HepG2 (cell line): Measurements from ENCODE around the gene ZNF148. TPM values are rescaled to one million over a fixed set of nuclear protein-coding genes. Genes with fewer than 3 reads are reported as not detected.

Experiments
- ATAC-seq: fragments of 200-7000 bp; cut with Tn5 transposase; 3 replicates; pipeline ENCODE4 v1.9.1; 2020; ENCODE audit warnings: mild to moderate bottlenecking, moderate library complexity
- BruUV-seq: library from RNA; stranded (reverse); fragments of 400-500 nt; replicated peaks from 2 replicates; lab custom pipeline; 2021; lab: Mats Ljungman, UMichigan
- CTCF ChIA-PET: fragments of 300-600 bp; formaldehyde crosslinking; extraction: SDS; loops from one replicate; lab custom pipeline; 2021; ENCODE audit warnings: low total read pairs, inconsistent platforms, low intra/inter-chr PET ratio; lab: Yijun Ruan, JAX
- POLR2A ChIA-PET: fragments of 350-600 bp; sonication (Branson Sonifier 250); formaldehyde crosslinking; loops from one replicate; lab custom pipeline; 2020; ENCODE audit warnings: antibody characterized with exemption, inconsistent platforms; lab: Yijun Ruan, JAX
- DNase-seq: peaks from one replicate; pipeline ENCODE4 v3.0.0-alpha.2; 2015; ENCODE audit warnings: low spot score
- FAIRE-seq: peaks from 3 replicates; lab custom pipeline; 2011; peaks lifted over from hg19 to GRCh38; lab: Jason Lieb, UNC
- H2AFZ ChIP-seq: one replicate; pipeline ENCODE4 v1.6.1; 2011; ENCODE audit warnings: low read length, inconsistent platforms
- H3K27ac ChIP-seq: fragments of 300-600 bp; 3 replicates; pipeline ENCODE4 v1.8.0; 2011; ENCODE audit warnings: mixed run types, mild to moderate bottlenecking, mixed read lengths, low read length, inconsistent platforms; ENCODE audit not compliant: insufficient read depth; ENCODE audit errors: extremely low read length
- H3K27me3 ChIP-seq, 2 experiments: fragments of 200-600 bp in 1 of 2; 2 replicates in 1 of 2; 3 replicates in 1 of 2; pipeline versions ENCODE4 v1.6.0 to v1.8.0; 2011; ENCODE audit warnings: low read length in 2 of 2, mild to moderate bottlenecking in 2 of 2, moderate library complexity in 2 of 2, inconsistent platforms in 1 of 2; ENCODE audit not compliant: insufficient read depth in 2 of 2, control insufficient read depth in 1 of 2
- H3K36me3 ChIP-seq, 2 experiments: fragments of 200-600 bp in 1 of 2; replicated peaks in 1 of 2; 2 replicates in 1 of 2; 3 replicates in 1 of 2; pipeline versions ENCODE4 v1.5.1 to v1.8.0; 2011; ENCODE audit warnings: low read length in 2 of 2, inconsistent platforms in 1 of 2; ENCODE audit not compliant: insufficient read depth in 2 of 2, control insufficient read depth in 1 of 2
- H3K4me1 ChIP-seq: 2 replicates; pipeline ENCODE4 v1.5.1; 2012; ENCODE audit warnings: low read length, inconsistent platforms; ENCODE audit not compliant: insufficient read depth
- H3K4me2 ChIP-seq: 2 replicates; pipeline ENCODE4 v1.6.0; 2011; ENCODE audit warnings: low read depth, low read length, inconsistent platforms
- H3K4me3 ChIP-seq, 3 experiments: fragments of 200-600 bp in 1 of 3; sonication (generic), shearing (Covaris generic) in 1 of 3; replicated peaks in 1 of 3; 2 replicates each; pipeline ENCODE4 v1.5.1; 2011 to 2016; ENCODE audit warnings: low read length in 3 of 3, inconsistent platforms in 2 of 3, low read depth in 2 of 3, mild to moderate bottlenecking in 2 of 3, control low read depth in 1 of 3, mixed read lengths in 1 of 3; ENCODE audit not compliant: insufficient read depth in 1 of 3
- H3K79me2 ChIP-seq: one replicate; pipeline ENCODE4 v1.6.1; 2011; ENCODE audit warnings: low read length, inconsistent platforms; ENCODE audit not compliant: insufficient read depth
- H3K9ac ChIP-seq: 2 replicates; pipeline ENCODE4 v1.6.0; 2011; ENCODE audit warnings: mild to moderate bottlenecking, low read depth, low read length, inconsistent platforms; ENCODE audit not compliant: insufficient read depth
- H3K9me3 ChIP-seq: 2 replicates; pipeline ENCODE4 v1.5.1; 2012; ENCODE audit warnings: mild to moderate bottlenecking, low read length
- H4K20me1 ChIP-seq: 2 replicates; pipeline ENCODE4 v1.6.0; 2011; ENCODE audit warnings: inconsistent platforms, mild to moderate bottlenecking, low read length, moderate library complexity; ENCODE audit not compliant: insufficient read depth
- FOXA3 ChIP-seq: IDR thresholded peaks from 2 replicates; pipeline ENCODE4 v1.6.1; 2016; ENCODE audit warnings: missing genetic modification reagents, missing compliant biosample characterization
- HNF4A ChIP-seq: sonication (generic); formaldehyde crosslinking; IDR thresholded peaks from 2 replicates; pipeline ENCODE4 v1.4.0; 2020; ENCODE audit warnings: missing genetic modification reagents
- IRF2 ChIP-seq: IDR thresholded peaks from 2 replicates; pipeline ENCODE4 v1.6.1; 2018; ENCODE audit warnings: missing genetic modification reagents, missing compliant biosample characterization
- ZNF121 ChIP-seq: sonication (generic); formaldehyde crosslinking; IDR thresholded peaks from 2 replicates; pipeline ENCODE4 v1.5.0; 2020; ENCODE audit warnings: mild to moderate bottlenecking, missing genetic modification reagents
- ZNF674 ChIP-seq: sonication (generic); formaldehyde crosslinking; IDR thresholded peaks from 2 replicates; pipeline ENCODE4 v1.5.0; 2020; ENCODE audit warnings: low read depth, mild to moderate bottlenecking, missing genetic modification reagents
- WGBS: methylation state at CpG from one replicate; pipeline ENCODE4 v1.1.6; 2017; ENCODE audit warnings: low lambda C conversion rate; 5-methylcytosine and 5-hydroxymethylcytosine counted together
- in situ Hi-C: cut with HindIII; loops from 2 replicates; pipeline ENCODE4 v1.10.0; 2017; ENCODE audit warnings: low pct_unique_long_range_greater_than_20kb; ENCODE audit not compliant: extremely low pct_ligation_motif_present
- intact Hi-C: fragments of 100-400 bp; cut with micrococcal nuclease; formaldehyde crosslinking; loops from one replicate; pipeline ENCODE4 v1.10.0; 2022; ENCODE audit not compliant: unreplicated experiment
- polyA plus RNA-seq, 8 experiments: library from polyadenylated mRNA; depleted of rRNA in 3 of 8; stranded (reverse) in 7 of 8; unstranded in 1 of 8; fragments of >200 nt; fragmentation: Illumina TruSeq in 4 of 8; extraction: Trizol in 4 of 8; gene quantifications; 2 replicates each; pipeline versions ENCODE4 v1.2.1 to v1.2.3, GENCODE V29; 2011 to 2016; ENCODE audit warnings: low read depth in 4 of 8, missing spikeins in 1 of 8, mixed read lengths in 1 of 8; ENCODE audit not compliant: insufficient read depth in 1 of 8
- total RNA-seq, 5 experiments: library from RNA; depleted of rRNA; stranded (reverse); fragments of >200 nt; fragmentation: Illumina TruSeq; extraction: Trizol; gene quantifications; 2 replicates each; pipeline ENCODE4 v1.2.3, GENCODE V29; 2016; ENCODE audit warnings: low read depth in 1 of 5
- TF ChIP-seq, protein P1 (sequence below): sonication (generic); formaldehyde crosslinking; IDR thresholded peaks from 2 replicates; pipeline ENCODE4 v1.4.0; 2020; ENCODE audit warnings: missing genetic modification reagents
- TF ChIP-seq, protein P2 (sequence below): sonication (generic); formaldehyde crosslinking; IDR thresholded peaks from 2 replicates; pipeline ENCODE4 v1.4.0; 2020; ENCODE audit warnings: missing genetic modification reagents
- TF ChIP-seq, protein P3 (sequence below): sonication (generic); formaldehyde crosslinking; IDR thresholded peaks from 2 replicates; pipeline ENCODE4 v1.4.0; 2020; ENCODE audit warnings: missing genetic modification reagents, borderline replicate concordance

Gene ZNF148
- total and polyA plus RNA-seq, 2 of the 13 experiments (the other 11 are each of a cell fraction or from before 2014, with no cell fraction given), result 10.6 to 36.1 TPM

DNA sequence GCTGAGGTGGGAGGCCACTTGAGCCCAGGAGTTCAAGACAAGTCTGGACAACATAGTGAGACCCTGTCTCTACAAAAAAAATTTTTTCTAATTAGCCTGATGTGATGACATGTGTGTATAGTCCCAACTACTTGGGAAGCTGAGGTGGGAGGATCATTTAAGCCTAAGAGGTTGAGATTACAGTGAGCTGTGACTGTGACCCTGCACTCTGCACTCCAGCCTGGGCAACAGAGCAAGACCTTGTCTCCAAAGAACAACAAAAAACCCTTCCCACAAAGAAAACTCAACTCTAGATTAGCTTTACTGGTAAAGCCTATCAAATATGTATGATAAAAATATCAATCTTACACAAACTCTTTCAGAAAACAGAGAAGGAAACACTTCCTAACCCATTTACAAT, 68.5 kb downstream of the ZNF148 start:
- no peaks in the 10 kb centered on the region for H3K27me3 ChIP-seq
- H3K36me3 ChIP-seq, result peaks cover 0 to 17% of the 10 kb centered on the region in 2 experiments; a peak in 2 of 5 replicates
- H4K20me1 ChIP-seq, result no peaks in the 10 kb centered on the region
- peaks cover 9% of the 10 kb centered on the region; the same call in 1 of the 2 replicates for H3K4me1 ChIP-seq
- peak; percentile 93 for TF ChIP-seq ZNF121 (CRISPR knock-in tag)
- TF ChIP-seq HNF4A (CRISPR knock-in tag), result peak; percentile 38
- TF ChIP-seq, protein P1, sequence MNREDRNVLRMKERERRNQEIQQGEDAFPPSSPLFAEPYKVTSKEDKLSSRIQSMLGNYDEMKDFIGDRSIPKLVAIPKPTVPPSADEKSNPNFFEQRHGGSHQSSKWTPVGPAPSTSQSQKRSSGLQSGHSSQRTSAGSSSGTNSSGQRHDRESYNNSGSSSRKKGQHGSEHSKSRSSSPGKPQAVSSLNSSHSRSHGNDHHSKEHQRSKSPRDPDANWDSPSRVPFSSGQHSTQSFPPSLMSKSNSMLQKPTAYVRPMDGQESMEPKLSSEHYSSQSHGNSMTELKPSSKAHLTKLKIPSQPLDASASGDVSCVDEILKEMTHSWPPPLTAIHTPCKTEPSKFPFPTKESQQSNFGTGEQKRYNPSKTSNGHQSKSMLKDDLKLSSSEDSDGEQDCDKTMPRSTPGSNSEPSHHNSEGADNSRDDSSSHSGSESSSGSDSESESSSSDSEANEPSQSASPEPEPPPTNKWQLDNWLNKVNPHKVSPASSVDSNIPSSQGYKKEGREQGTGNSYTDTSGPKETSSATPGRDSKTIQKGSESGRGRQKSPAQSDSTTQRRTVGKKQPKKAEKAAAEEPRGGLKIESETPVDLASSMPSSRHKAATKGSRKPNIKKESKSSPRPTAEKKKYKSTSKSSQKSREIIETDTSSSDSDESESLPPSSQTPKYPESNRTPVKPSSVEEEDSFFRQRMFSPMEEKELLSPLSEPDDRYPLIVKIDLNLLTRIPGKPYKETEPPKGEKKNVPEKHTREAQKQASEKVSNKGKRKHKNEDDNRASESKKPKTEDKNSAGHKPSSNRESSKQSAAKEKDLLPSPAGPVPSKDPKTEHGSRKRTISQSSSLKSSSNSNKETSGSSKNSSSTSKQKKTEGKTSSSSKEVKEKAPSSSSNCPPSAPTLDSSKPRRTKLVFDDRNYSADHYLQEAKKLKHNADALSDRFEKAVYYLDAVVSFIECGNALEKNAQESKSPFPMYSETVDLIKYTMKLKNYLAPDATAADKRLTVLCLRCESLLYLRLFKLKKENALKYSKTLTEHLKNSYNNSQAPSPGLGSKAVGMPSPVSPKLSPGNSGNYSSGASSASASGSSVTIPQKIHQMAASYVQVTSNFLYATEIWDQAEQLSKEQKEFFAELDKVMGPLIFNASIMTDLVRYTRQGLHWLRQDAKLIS (CRISPR knock-in tag), result no peak
- intact Hi-C loops, result no loop called here
- peak; percentile 50 for FAIRE-seq
- H3K27ac ChIP-seq, result no peak overlapping the region
- in situ Hi-C loops, result no loop called here
- ChIA-PET POLR2A (interaction anchor here (0.9 kb wide), 1 partner anchor 50 kb away, joined by 3 read pairs; no protein-coding TSS in a partner anchor), CTCF (no interaction called here)
- DNase-seq, result no peak
- peak; percentile 39; the same call in 1 of the 3 replicates for ATAC-seq
- H3K79me2 ChIP-seq, result peaks cover 34% of the 10 kb centered on the region
- H3K4me3 ChIP-seq, result no peak overlapping the region
- no TSS peak for BruUV-seq
- H2AFZ ChIP-seq, result no peak overlapping the region
- no peak overlapping the region for H3K9ac ChIP-seq
- no peak overlapping the region for H3K4me2 ChIP-seq
- no peaks in the 10 kb centered on the region for H3K9me3 ChIP-seq

DNA sequence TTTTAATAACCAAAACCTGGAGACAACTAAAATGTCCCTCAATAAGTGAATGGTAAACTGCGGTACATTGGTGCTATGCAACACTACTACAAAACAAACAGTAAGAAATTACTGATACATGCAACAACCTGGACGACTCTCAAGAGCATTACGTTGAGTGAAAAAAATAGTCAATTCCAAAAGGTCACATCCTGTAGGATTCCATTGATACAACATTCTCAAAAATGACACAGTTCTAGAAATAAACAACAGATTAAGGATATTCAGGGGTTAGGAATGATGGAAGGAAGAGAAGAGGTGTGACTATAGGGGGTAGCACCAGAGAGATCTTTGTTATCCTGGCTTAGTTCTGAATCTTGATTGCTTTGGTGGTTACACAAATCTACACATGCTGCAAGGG, 72.2 kb downstream of the ZNF148 start:
- ATAC-seq, result no peak
- no peak for DNase-seq
- Histone ChIP-seq H2AFZ (no peak overlapping the region), H3K4me3 (no peak overlapping the region), H4K20me1 (no peaks in the 10 kb centered on the region; the same call in 1 of the 2 replicates), H3K27me3 (no peaks in the 10 kb centered on the region), H3K36me3 (0 out of 5 replicates have a peak, but pooled peaks cover 0 to 8% of the 10 kb centered on the region in 2 experiments), H3K9me3 (no peaks in the 10 kb centered on the region), H3K4me1 (peaks cover 9% of the 10 kb centered on the region; the same call in 1 of the 2 replicates), H3K27ac (no peak overlapping the region), H3K4me2 (no peak overlapping the region), H3K9ac (no peak overlapping the region), H3K79me2 (peaks cover 27% of the 10 kb centered on the region)
- BruUV-seq, result no TSS peak
- 96% methylated on average over 3 of the region's 3 CpGs for WGBS
- CTCF ChIA-PET, result no interaction called here
- in situ Hi-C loops (no loop called here), intact Hi-C loops (no loop called here)
- FAIRE-seq, result no peak
- POLR2A ChIA-PET, result no interaction called here
- TF ChIP-seq, protein P2, sequence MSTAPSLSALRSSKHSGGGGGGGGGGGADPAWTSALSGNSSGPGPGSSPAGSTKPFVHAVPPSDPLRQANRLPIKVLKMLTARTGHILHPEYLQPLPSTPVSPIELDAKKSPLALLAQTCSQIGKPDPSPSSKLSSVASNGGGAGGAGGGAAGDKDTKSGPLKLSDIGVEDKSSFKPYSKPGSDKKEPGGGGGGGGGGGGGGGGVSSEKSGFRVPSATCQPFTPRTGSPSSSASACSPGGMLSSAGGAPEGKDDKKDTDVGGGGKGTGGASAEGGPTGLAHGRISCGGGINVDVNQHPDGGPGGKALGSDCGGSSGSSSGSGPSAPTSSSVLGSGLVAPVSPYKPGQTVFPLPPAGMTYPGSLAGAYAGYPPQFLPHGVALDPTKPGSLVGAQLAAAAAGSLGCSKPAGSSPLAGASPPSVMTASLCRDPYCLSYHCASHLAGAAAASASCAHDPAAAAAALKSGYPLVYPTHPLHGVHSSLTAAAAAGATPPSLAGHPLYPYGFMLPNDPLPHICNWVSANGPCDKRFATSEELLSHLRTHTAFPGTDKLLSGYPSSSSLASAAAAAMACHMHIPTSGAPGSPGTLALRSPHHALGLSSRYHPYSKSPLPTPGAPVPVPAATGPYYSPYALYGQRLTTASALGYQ (CRISPR knock-in tag), result no peak
- no peak for TF ChIP-seq FOXA3 (CRISPR knock-in tag)
- TF ChIP-seq IRF2 (CRISPR knock-in tag), result no peak
- TF ChIP-seq ZNF674 (CRISPR knock-in tag), result no peak
- TF ChIP-seq, protein P3, sequence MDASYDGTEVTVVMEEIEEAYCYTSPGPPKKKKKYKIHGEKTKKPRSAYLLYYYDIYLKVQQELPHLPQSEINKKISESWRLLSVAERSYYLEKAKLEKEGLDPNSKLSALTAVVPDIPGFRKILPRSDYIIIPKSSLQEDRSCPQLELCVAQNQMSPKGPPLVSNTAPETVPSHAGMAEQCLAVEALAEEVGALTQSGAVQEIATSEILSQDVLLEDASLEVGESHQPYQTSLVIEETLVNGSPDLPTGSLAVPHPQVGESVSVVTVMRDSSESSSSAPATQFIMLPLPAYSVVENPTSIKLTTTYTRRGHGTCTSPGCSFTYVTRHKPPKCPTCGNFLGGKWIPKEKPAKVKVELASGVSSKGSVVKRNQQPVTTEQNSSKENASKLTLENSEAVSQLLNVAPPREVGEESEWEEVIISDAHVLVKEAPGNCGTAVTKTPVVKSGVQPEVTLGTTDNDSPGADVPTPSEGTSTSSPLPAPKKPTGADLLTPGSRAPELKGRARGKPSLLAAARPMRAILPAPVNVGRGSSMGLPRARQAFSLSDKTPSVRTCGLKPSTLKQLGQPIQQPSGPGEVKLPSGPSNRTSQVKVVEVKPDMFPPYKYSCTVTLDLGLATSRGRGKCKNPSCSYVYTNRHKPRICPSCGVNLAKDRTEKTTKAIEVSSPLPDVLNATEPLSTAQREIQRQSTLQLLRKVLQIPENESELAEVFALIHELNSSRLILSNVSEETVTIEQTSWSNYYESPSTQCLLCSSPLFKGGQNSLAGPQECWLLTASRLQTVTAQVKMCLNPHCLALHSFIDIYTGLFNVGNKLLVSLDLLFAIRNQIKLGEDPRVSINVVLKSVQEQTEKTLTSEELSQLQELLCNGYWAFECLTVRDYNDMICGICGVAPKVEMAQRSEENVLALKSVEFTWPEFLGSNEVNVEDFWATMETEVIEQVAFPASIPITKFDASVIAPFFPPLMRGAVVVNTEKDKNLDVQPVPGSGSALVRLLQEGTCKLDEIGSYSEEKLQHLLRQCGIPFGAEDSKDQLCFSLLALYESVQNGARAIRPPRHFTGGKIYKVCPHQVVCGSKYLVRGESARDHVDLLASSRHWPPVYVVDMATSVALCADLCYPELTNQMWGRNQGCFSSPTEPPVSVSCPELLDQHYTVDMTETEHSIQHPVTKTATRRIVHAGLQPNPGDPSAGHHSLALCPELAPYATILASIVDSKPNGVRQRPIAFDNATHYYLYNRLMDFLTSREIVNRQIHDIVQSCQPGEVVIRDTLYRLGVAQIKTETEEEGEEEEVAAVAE, result no peak
